Left renal cortex interstitium (tissue), 4 donors: ENCODE results near the gene MTA2. TPM values are rescaled to one million over a fixed set of nuclear protein-coding genes. Genes with fewer than 3 reads are reported as not detected.
"Not testable (repeated sequence)": the region's sequence is repeated elsewhere in the genome, so short reads cannot be mapped to it uniquely, and the experiment has no call there.

ENCODE experiments used
- DNase-seq, 4 donors: peaks; one replicate each; pipeline ENCODE4 v3.0.0-alpha.2; 2013; ENCODE audit warnings: low read depth in 4 of 4, low spot score in 2 of 4, missing footprints in 1 of 4
- polyA plus RNA-seq, 4 donors: library from polyadenylated mRNA; unstranded; fragments of 120-200 nt; gene quantifications; one replicate each; pipeline ENCODE4 v1.2.1, GENCODE V29; 2013; ENCODE audit not compliant: insufficient read length in 4 of 4

Gene MTA2
- polyA plus RNA-seq, 4 donors, result 86.4 to 99.3 (median 90.3) TPM

DNA sequence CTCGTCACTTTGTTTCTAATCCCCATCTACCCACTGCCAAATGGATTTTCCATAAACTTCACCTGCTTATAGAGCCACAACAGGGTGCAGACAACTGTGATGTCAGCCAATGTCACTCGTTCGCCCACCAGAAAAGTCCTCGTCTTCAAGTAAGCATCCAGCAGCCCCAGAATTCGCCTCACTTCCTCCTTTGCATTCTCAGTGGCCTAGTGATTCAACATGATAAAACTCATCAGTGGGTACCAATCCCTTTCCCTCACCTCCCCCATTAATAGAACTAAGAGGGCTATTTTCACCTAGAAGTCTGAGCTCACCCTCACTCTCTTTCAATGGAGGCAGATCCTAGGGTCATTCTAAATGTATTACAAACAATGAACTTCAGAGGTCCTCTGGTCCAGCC is 30.8 kb downstream of the MTA2 start:
- not testable (repeated sequence) for DNase-seq

DNA sequence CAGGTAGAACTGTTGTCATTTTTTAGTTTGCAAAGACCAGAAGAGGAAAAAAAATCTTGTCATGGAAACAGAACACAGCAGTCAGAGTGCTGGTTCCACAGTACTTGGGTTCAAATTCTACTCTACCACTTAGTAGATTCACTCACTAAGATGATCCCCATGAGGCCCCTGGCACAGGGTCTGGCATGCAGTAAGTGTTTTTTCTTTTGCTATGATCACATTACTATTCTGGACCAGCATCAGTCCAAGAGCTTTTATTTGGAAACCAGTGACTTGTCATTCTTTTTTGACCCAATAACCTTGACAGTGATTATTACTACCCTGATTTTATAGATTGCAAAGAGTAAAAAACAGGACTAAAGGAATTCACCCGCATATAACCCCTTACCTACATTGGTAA is 32.1 kb downstream of the MTA2 start:
- no peak for DNase-seq

DNA sequence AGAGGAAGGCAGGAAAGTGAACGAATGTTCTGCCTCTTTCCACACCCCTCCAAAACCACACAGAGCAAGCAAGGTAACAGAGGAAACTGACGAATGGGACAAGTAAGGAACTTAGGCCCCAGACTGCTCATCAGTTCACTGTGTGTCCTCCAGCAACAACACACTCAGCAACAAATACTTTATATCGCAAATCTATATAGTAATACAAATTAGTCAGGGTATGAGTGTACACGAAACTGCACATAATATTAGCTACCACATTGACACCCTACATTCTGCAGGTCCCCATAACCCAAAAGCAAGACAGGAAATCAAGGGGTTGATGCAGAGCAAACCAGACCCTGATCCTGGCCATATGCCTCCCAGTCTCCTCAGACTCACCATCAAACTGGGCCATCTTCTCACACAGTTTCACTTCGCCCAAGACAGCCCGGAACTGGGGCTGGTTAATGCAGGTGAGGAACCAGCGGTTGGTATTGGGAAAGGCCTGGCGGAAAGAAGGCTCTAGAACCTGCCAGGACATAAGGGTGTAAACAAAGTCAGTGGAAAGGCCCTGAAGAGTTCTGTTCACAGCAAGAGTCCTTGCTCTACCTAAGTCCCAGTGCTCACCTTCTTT is 34.5 kb downstream of the MTA2 start:
- no peak for DNase-seq

DNA sequence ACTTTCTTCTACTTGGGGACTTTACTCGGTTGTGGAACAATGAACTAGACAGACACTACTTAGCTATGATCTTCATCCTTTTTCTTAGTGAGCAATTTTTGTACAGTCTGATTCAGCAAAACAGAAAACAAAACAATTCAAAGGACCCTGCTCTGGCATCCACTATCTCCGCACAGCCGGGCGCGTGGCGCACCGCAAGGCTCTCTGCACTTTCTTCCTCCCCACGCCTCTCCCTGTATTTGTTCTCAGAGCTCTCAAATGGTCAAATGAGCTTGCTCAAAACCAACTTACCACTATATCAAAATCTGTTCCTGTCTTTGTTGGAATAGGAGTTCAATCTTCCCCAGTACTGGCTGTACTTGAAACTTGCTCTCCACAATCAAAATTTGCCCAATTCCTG is 35.4 kb downstream of the MTA2 start:
- DNase-seq, result no peak

DNA sequence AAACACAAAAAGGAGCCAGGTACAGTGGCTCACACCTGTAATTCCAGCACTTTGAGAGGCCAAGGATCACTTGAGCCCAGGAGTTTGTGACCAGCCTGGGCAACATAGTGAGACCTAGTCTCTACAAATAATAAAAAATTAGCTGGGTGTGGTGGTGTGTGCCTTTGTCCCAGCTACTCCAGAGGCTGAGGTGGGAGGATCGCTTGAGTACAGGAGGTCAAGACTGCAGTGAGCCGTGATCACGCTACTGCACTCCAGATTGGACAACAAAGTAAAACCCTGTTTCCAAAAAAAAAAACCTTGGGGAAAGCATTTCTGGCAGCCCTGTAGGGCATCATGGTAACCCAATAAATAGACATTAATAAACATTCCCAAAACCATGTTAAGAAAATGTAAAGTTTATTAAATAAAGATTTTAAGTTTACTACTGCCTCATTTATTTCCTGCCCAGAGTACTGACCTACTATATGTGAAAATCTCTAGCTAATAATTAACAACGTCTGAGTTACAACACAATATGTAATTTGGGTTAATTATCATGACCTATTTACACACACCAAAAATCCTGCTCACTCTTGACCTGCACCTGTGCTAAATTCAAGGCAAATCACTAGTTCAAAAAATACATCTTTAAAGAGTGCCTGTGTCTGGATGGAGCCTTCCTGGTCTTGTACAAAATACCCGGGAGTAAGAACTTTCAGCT is 36.4 kb downstream of the MTA2 start:
- no peak for DNase-seq

DNA sequence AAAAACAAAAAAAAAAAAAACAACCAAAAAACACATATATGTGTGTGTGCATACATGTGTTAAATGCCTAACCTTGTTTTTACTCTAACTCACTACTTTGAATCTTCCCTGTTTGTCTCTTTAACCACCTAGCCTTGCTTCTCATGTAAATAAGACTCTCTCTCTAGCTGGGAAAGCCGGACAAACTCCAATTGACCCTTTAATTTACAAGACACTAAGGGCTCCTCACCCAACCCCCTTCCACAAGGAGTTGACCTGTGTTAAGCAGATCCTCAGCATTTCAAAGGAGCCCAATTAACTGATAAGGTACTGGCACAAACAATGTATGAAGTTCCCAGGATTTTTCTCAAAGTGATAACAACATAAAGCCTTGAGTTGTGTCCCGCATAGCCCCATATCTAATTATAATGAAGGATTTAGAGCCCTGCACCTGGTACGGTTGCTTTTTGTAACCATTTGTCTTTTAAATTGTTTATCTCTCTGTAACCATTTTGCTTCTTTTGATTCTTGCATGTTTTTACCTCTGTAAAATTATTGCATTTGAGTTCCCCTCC is 39.9 kb downstream of the MTA2 start:
- DNase-seq, result not testable (repeated sequence)

DNA sequence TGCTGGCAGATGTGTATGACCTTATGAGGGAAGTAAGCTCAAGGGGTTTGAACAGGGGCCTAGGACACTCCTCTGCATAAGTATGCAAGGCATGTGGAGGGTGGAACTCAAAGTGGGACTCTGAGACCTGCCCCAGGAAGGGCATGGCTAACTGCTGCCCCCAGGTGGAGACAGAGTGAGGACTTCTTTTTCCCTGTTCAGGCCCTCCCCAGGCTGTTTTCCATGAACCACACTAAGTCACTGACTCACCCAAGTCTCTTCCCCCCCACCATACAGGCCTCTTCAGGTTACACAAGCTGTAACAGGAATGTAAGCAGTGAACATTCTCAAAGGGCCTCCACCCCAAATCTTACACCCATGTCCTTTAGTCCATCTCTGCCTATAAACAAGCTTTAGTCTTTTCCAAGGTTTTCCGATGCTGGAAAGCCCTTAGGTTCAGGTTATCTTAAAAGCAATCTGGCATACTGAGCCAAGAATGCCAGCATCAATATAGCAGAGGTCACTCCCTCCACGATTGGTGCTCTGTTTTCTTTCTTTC is 41.0 kb downstream of the MTA2 start:
- no peak for DNase-seq

DNA sequence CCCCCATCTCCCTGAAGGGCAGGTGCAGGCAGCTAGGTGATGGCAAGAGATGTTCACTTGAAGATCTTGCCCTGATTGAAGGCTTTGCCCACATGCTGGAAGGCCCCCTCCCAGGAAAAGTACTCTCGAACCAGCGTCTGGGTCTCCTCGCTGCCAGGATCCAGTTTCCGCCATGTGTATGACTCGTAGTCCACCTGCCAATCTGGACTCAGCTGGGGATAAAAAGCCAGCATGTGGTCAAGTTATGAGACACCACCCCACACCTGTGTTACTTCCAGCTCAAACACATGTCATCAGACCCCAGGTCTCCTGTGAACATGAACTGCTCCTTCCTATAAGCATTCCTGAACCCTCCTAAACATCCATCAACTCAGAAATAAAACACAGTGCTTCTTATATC is 42.0 kb downstream of the MTA2 start:
- DNase-seq, result not testable (repeated sequence)

DNA sequence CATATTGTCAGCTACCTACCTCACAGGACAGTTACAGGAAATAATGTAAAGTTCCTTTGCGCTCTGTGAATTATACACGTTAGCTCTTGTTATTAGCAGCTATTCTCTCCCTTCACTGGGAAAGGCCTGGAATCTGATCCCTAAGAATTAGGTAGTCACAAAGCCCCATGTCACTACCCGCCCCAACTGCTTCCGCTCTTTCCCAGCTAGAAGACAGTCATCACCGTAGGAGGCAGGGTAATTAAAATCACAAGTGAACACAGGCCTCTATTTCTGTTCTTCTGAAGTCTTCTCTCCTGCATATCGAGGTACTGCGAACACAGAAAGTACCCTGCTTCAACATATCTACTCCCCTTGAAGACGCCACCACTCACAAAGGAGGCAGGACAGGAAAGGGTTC is 42.5 kb downstream of the MTA2 start:
- DNase-seq, result no peak

DNA sequence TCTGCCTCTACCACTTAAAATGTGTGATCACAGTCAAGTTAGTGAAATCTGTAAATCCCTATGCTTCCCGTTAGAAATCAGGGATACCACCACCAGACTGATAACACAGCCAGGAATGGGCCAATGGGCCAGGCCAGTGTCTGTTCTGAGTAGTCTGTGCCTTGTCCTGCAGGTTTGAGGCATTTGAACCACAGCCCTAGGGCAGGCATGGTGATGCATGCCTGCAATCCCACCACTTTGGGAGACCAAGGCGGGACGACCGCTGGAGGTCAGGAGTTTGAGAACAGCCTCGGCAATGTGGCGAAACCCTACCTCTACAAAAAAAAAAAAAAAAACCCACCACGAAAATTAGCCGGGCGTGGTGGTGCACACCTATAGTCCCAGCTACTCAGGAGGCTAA is 43.0 kb downstream of the MTA2 start:
- DNase-seq, result no peak

DNA sequence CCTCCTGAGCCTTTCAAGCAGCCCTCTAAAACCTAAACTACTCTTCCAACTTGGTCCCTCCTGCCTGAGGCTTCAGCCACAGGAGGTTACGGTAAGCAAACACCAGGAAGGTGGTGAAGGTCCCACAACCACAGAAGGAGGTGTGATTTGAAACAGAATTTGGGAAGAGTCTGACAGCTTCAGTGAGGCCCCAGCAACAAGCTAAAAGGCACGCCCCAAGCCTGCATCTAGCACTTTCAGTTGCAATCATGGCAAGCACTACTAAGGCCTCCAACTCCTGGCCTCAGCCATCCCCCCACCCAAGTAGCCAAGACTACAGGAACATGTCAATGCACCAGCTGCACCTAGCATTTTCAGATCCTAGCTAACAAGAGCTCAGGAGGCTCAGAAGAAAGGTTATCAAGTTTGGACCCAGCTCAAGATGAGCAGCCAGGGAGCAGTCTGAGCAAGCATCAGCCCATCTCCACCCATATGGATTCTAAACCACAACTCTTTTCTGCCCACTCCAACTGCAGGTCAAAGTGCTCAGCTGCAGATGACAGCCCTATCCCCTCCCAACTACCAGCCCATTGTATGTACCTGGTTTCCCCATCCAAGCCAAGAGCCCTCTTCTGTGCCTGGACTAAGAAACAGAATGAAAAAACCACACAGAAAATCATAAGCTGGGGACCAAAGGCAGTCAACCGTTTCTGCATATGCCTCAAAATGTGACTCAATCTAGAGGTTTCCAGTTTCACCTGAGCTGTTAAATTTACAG is 44.6 kb downstream of the MTA2 start:
- no peak for DNase-seq

DNA sequence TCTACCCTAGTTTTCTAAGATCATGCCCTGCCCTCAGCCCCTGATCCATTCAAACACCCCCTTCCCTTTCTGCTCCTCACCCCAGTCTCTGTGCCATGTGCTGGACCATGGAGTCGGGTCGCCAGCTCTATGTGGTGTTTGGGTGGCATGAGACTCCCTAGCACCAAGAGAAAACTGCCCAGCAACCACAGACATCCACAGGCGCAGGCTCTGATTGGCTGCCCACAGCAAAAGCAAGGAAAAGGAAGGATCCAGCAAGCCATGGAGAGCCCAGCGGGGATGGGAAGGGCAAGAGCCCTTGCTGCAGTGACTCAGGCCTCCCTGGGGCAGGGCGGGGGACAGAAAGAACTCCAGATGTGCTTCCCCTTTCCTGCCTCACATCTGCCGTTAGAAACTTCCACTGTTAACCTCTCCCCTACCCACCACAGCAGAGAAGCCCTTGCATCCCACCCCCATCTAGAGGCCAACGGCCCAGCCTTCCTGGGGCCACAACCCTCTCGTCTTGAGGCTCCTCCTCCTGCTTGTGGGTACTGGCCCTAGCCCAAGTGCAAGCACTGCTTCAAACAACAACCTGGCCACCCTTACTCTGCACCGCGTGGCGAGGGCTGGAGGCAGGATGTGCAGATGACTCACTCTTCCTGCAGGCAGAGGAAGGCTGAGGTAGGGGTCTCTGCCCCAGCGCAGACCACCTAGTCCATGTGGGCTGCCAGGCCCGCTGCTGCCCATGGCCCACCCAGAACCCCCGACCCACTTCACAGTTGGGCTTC is 45.4 kb downstream of the MTA2 start:
- peak in 1 of 4 donors; percentile 65 for DNase-seq

DNA sequence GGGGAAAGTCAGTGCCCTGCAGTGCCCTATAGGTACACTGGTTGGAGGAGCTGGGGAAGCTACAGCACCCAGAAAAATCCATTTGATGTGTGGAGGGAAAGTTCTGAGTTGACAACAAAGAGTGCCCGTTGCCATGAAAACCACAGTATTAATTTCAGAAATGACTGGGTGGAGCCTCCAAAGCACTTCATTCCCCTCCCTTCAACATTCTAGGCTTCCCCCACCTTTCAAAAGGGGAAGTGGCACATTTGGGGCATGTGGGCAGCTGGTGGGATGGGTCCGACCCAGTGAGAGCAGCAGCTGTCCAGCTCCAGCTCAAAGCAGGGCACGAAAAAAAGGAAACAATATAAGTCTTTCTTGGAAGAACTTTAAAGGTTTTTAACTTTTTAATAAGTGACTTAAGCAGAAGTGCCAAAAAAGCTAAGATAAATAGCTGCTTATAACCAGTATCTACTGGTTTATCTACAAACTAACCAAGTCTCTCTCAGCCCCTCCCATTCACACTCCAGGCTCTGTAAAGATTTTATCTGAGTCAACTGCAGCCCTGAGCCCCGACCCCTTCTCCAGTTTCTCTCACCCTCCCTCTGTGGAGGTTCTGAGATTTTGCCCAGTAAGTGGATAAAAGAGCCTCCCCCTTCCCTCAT is 46.1 kb downstream of the MTA2 start:
- no peak for DNase-seq

DNA sequence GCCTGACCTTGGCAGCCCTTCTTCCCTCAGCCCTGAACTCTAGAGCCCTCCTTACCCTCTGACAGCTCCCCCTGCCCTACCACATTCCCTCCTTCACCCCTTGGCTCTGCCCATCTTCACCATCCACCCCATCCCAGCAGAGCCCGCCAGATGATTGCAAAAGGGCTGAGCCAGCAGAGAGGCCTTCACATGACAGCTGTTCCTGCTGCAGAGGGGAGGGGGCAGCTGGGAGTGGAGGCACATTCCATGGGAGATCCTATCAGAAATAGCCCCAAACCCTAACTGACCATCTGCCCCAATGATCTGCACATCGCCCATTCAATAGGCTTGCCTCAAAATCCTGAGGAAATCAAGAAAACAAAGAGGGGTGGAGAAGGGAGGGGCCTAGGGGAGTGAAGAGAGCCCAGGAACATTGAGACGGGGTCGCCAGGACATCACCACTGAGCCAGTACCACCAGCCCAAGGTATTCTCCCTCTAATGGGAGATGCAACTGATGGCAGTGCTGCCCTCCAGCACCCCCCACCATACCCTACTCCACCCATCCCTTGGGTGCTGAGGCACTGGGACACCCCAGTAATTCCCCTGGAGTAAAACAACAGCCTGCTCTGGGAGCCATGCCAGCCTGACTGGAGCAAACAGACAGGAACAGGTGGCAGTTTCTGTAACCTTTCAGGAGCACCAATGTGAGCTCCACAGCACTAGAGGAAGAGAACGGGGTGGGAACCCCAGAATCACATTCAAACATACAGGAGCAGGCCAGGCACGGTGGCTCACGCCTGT is 47.1 kb downstream of the MTA2 start:
- DNase-seq, result no peak

DNA sequence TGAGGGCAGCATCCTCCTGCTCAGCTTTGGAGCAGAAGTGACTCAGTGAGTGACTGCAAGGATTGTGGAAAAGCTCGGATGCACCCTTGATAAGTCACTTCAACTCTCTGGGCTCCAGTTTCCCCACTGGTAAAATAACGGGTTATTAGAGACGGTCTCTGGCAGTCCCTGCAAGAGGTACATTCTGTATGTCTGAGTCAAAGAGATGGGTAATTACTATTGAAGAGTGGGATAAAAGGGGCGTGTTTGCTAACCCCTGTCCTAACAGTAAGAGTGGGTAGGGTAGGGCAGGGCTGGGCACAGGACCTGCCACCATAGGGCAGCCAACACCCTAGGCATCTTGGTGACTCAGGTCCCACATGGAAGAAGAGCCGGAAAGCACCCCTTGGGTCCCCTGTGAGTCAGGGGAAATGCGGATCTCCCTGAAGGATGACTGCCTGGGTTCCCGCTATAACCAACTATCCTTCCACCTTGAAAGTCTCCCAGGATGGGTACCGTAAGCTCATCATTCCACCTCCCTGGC is 47.8 kb downstream of the MTA2 start:
- no peak for DNase-seq

DNA sequence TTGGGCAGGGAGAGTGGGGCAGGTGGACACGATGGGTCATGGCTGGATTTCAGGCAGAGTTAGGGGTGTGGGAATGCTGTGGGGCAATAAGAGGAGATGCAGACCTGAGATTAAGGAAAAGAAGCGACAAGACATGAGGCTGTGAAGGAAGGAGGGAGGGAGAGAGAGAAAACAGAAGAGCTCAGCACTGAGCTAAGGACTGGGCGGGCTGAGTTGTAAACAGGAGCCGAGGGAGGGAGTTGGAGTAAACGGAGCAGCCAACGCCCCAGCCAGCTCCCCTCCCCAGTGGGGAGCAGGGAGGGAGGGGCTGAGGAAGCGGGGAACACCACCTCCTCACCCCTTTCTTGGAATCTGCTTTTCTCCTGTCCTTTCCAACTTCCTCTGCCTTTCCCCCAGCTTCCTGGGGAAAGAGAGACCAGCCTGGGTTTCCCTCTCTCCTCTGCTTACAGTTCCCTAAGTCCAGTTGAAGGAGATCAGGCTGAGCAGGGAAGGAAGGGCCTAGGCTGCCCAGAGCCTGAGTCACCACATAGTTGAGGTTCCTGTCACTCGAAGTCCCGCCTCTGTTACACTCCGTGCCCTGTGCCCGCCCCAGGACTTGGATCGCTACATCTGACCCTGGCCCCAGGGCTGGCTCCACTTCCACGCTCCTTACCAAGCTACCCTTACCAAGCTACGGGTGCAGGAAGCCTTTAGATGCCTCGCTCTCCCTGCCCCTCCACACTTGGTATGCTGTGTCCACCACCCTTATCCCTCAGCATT is 48.4 kb downstream of the MTA2 start:
- DNase-seq, result peak in 1 of 4 donors; percentile 65

DNA sequence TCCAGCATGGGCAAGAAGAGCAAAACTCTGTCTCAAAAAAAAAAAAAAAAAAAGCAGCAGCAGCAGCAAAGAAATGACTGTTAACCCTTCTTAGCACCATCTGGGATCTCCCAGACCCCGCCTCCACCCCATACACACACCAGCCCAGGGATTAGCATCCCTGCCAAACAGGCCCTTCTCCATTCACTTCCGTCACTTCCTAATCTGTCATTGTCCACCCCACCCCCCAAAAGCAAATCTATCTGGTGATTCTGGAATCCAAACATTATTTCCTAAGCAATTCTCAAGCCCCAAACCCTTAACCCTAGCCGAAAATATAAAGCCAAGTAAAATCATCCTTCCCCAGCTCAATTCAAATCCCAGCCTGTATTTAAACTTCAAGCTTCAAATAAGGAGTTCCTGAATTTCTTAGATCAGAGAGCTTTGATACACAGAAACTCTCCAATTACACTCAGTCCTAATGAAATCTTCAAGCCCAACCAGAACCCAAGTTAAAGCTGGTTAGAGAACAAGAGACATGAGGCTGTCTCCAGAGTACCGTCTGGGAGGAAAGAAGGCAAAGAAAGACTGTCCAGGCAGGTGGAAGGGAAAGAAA is 49.1 kb downstream of the MTA2 start:
- no peak for DNase-seq

DNA sequence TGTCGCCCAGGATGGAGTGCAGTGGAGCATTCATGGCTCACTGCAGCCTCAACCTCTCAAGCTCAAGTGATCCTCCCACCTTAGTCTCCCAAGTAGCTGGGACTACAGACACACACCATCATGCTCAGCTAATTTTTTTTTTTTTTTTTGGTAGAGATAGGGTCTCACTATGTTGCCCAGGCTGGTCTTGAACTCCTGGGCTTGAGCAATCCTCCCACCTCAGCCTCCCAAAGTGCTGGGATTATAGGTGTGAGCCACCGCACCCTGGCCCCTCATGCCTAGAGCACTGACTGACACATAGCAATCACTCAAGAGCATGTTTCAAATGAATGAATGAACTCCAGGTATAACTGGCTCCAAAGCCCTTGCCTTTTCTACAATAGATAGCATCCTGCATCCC is 51.2 kb downstream of the MTA2 start:
- DNase-seq, result not testable (repeated sequence)
